HG03039 (cell line): ENCODE results near the gene SLC35F3.
"Not testable (repeated sequence)": the region's sequence is repeated elsewhere in the genome, so short reads cannot be mapped to it uniquely, and the experiment has no call there.

Experiments
- ATAC-seq: cut with Tn5 transposase; IDR thresholded peaks from one replicate; pipeline ENCODE4 v1.9.1; 2021; ENCODE audit warnings: mild to moderate bottlenecking, moderate library complexity; ENCODE audit not compliant: unreplicated experiment

The SLC35F3 gene

GRCh38 chr1:234135501-234135900, 231.0 kb downstream of the SLC35F3 start:
- ATAC-seq = no peak

DNA sequence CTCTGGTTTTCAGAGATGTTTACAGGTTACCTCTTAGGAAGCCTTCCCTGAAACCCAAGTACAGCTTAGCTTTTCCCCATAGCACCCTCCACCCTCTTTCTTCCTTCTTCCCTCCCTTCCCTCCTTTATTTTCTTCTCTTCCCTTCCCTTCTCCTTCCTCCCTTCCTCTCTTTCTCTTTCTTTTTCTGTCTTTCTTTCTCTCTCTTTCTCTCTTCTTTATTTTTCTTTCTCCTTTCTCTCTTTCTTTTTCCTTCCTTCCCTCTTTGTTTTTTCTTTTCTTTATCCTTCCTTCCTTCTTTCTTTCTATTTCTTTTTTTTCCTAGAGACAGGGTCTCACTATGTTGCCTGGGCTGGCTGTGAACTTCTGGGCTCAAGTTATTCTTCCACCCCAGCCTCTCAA, 231.6 kb downstream of the SLC35F3 start:
- ATAC-seq = no peak

DNA sequence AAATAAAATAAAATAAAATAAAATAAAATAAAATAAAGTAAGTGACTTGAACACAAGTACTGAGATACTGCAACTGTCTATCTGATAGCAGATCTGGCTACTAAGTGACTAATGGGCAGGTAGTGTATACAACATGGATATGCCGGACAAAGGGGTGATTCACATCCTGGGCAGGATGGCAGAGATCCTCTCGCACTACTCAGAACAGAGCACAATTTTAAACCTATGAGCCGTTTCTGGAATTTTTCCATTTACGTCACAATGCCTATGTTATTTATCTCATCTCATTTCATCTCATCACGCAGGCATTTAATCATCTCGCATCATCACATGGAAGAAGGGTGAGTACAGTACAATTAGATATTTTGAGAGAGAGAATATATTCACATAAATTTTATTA, 235.5 kb downstream of the SLC35F3 start:
- no peak for ATAC-seq

- ATAC-seq = no peak
Observed at GRCh38 chr1:234140388-234140787, 235.9 kb downstream of the SLC35F3 start.

- no peak for ATAC-seq
Observed at GRCh38 chr1:234141006-234141405, 236.5 kb downstream of the SLC35F3 start.

GRCh38 chr1:234143681-234144080, 239.2 kb downstream of the SLC35F3 start:
- no peak for ATAC-seq

DNA sequence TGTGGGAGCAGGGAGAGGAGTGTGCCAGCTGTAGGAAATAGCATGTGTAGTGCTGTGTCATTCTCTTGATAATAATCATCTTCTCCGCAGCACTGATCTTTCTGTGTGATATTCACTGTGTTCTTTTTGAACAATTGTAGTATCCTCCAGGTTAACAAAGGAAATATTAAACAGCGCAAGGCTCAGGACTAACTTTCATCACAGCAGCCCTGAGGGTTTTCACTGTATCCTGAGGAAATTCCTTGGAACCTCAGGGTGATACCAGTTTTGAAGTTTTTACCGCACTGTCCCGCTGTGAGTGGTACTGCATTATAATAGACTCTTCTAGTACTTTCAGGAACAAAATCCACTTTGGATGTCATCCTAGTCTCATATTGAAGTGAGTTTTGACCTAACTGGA, 240.4 kb downstream of the SLC35F3 start:
- no peak for ATAC-seq

DNA sequence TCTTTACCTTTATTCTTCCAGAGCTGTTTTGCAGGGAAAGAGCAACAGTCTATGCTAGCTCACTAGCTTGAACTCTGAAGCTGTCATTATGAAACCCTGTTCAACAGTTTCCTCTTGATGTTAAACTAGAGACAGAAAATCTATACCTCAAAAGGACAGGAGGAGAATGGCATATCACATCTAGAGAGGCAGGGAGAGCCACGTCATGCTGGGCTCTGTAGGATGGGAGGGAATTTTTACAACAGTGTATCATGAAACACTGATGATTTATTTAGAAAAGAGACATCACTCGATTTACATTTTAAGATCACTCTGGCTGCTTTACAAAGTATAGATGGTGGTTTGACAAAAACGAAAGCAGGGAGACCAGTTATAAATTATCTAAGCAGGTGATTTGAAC, 243.9 kb downstream of the SLC35F3 start:
- no peak for ATAC-seq

- no peak for ATAC-seq
Observed at GRCh38 chr1:234148816-234149215, 244.3 kb downstream of the SLC35F3 start.

DNA sequence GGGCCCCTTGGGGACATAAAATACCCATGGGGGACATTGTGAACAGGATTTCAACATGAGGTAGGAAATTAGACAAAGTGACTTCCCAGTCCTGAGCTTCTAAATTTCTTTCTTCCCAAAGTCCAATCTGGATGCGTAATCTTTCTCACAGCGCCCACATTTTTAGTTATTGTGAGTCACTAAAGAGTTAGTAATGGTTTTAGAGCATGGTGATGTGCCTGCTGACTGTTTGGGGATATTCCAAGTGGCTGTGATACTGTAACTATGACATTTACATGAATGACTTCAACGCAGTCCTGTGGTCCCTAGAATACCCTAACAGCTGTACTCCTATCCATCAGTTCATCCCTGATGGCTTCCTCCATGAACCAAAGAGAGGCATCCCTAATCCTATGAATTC, 244.7 kb downstream of the SLC35F3 start:
- ATAC-seq = no peak

DNA sequence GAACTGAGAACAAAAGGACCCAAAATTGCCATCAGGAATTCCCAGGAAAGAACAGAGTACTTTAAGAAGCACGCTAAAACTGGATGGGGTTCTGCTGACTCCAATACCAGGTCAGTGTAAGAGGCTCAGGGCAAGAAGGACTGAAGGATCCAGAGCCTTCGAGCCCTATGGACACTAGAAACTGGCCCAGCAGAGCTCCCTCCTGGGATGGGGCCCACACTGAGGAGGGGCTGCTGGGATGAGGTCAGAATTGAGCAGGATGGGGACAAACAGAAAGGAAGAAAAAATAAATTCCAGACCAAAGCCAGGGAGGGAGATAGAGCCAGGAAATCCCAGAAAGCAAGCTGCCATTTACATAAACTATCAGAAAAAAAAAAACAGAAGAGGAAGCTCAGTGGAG, 246.4 kb downstream of the SLC35F3 start:
- no peak for ATAC-seq

DNA sequence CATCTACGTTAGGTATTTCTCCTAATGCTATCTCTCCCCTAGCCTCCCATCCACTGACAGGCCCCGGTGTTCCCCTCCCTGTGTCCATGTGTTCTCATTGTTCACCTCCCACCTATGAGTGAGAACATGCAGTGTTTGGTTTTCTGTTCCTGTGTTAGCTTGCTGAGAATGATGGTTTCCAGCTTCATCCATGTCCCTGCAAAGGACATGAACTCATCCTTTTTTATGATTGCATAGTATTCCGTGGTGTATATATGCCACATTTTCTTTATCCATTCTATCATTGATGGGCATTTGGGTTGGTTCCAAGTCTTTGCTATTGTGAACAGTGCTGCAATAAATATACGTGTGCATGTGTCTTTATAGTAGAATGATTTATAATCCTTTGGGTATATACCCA, 247.9 kb downstream of the SLC35F3 start:
- not testable (repeated sequence) for ATAC-seq

- no peak for ATAC-seq
Observed at GRCh38 chr1:234154320-234155251, 250.1 kb downstream of the SLC35F3 start.

GRCh38 chr1:234162661-234163060, 258.2 kb downstream of the SLC35F3 start:
- no peak for ATAC-seq

DNA sequence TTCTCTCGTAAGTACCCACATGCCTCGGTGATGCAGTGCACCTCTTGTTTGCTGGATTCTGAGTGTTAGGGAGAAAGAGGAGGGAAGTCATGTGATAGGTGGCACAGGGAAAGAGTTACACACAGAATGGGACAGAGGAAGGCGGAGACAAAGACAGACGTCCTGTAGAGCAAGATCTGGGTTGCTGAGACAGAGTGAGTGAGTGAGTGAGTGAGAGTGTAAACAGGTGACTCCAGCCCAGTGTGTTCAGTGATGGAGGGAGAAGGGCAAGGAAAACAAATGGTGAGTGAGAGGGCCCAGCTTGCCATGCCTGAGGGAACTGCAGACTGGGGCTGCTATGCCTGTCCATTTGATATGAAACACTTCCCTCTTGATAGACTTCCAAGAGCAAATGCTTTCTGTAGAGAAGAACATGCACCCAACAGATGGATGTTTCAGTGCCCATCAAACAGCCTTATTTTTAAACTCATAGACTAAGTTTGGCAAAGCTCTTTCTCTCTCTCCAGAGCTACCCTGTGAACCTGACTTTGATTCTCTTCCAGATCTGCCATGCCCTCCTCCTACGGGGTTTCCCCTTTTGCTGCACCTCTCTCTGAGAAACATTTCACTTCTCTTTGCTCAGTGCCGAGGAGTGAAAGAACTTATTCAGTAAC, 258.9 kb downstream of the SLC35F3 start:
- no peak for ATAC-seq

- no peak for ATAC-seq
Observed at GRCh38 chr1:234164098-234164709, 259.7 kb downstream of the SLC35F3 start.

- no peak for ATAC-seq
Observed at GRCh38 chr1:234168061-234168724, 263.7 kb downstream of the SLC35F3 start.

- ATAC-seq = no peak
Observed at GRCh38 chr1:234169161-234169849, 264.8 kb downstream of the SLC35F3 start.

GRCh38 chr1:234170067-234170466, 265.6 kb downstream of the SLC35F3 start:
- ATAC-seq = no peak

GRCh38 chr1:234170622-234171021, 266.1 kb downstream of the SLC35F3 start:
- no peak for ATAC-seq

- ATAC-seq = no peak
Observed at GRCh38 chr1:234173968-234174367, 269.5 kb downstream of the SLC35F3 start.
